ENCODE measurements around the gene SCNN1A. TPM values are rescaled to one million over a fixed set of nuclear protein-coding genes. Genes with fewer than 3 reads are reported as not detected.

SCNN1A gene
- total and polyA plus RNA-seq, 2 of the 4 experiments (the other 2 are of a cell fraction): 0.41 TPM; not detected in 1

DNA sequence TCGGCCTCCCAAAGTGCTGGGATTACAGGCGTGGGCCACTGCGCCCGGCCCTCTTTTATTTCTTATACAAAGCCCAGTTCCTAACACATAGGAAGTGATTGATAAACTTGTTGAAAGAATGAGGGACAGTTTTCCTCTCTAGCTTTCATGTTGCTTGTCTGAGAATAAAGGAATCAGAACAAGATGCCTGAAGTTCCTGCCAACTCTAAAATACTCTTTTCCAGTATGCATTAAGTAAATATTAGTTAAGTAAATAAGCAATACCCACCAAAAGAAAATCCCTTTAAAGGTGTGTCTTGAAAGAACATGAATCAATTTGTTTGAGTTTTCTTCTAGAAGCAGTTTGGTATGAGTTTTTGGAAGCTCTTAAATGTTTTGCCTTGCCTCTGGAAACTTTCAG, 45.0 kb upstream of the SCNN1A start:
- H3K4ac ChIP-seq (ENCODE audit: low read depth, low read length): no peak overlapping the region
- no peak overlapping the region for H3K4me2 ChIP-seq (ENCODE audit: low read depth, low read length)
- H3K4me1 ChIP-seq (ENCODE audit: control insufficient read depth, insufficient read depth, low read length): no peaks in the 10 kb centered on the region
- H3K79me1 ChIP-seq (ENCODE audit: low read depth in 1 of 2, low read length in 2 of 2): no peaks in the 10 kb centered on the region
- ChIA-PET CTCF (interaction anchor here (1.0 kb wide), 1 partner anchor 45 kb away, joined by 3 read pairs; no protein-coding TSS in a partner anchor), POLR2A (ENCODE audit: unreplicated experiment) (interaction anchor here (0.8 kb wide), 1 partner anchor 84 kb away, joined by 3 read pairs; no protein-coding TSS in a partner anchor)
- no peak overlapping the region for H3K23ac ChIP-seq (ENCODE audit: low read depth, low read length)
- H2BK5ac ChIP-seq (ENCODE audit: low read depth, low read length, poor library complexity, severe bottlenecking): no peak overlapping the region
- intact Hi-C loops (cut with micrococcal nuclease) (no loop called here), dilution Hi-C loops (cut with HindIII; ENCODE audit: low sequenced_read_pairs, unreplicated experiment) (no loop called here), in situ Hi-C loops (cut with MboI; ENCODE audit: low sequenced_read_pairs) (loop anchor here (5.0 kb wide), 2 partner anchors 42 to 122 kb away; no protein-coding TSS in a partner anchor)
- no peak overlapping the region for H3K4me3 ChIP-seq (ENCODE audit: insufficient read depth, low read depth, low read length)
- DNase-seq (no peak), ATAC-seq (ENCODE audit: low read depth) (no peak)
- TF ChIP-seq CEBPB (IDR thresholded peaks at IDR 0.05; ENCODE audit: low read depth, low read length) (no peak), BHLHE40 (IDR thresholded peaks at IDR 0.05; ENCODE audit: low read depth, low read length) (no peak), MXI1 (IDR thresholded peaks at IDR 0.05; ENCODE audit: borderline replicate concordance, low read depth, low read length) (no peak), CHD1 (IDR thresholded peaks at IDR 0.05; ENCODE audit: low read depth, low read length) (no peak)
- H3K27ac ChIP-seq (ENCODE audit: insufficient read depth, low read length): no peak overlapping the region
- no peak overlapping the region for H2AK5ac ChIP-seq (ENCODE audit: low read depth, low read length)
- no peaks in the 10 kb centered on the region for H4K20me1 ChIP-seq (ENCODE audit: insufficient read depth, low read length)
- H3K14ac ChIP-seq (replicated peaks; ENCODE audit: low read depth, low read length): no peak overlapping the region
- H2BK20ac ChIP-seq (ENCODE audit: low read depth, low read length): no peak overlapping the region
- no peak overlapping the region for H3K56ac ChIP-seq (ENCODE audit: extremely low read depth, insufficient read depth, low read length)
- H2AK9ac ChIP-seq (replicated peaks; ENCODE audit: low read depth, low read length, poor library complexity): no peak overlapping the region
- no peaks in the 10 kb centered on the region for H3K27me3 ChIP-seq (ENCODE audit: control insufficient read depth, insufficient read depth, low read length)
- H4K8ac ChIP-seq (ENCODE audit: low read depth in 2 of 2, low read length in 2 of 2): no peak overlapping the region
- H4K5ac ChIP-seq (ENCODE audit: low read depth, low read length): no peak overlapping the region
- no CpG with 5 or more reads among the region's 4 CpGs for WGBS, 2 experiments (ENCODE audit: extremely low coverage in 2 of 2, insufficient read length in 1 of 2)
- H2BK15ac ChIP-seq (ENCODE audit: low read depth, low read length): no peak overlapping the region
- H4K91ac ChIP-seq (ENCODE audit: insufficient read depth, low read depth, low read length): no peak overlapping the region
- no peaks in the 10 kb centered on the region for H3K9me3 ChIP-seq (ENCODE audit: control insufficient read depth, insufficient read depth, low read length)
- no peak overlapping the region for H3K9ac ChIP-seq (ENCODE audit: low read depth, low read length)
- peaks cover 10% of the 10 kb centered on the region; the same call in 1 of the 2 replicates for H3K9me1 ChIP-seq (ENCODE audit: insufficient read depth, low read length)
- H3K18ac ChIP-seq (ENCODE audit: low read depth, low read length): no peak overlapping the region
- no peak overlapping the region for H2BK120ac ChIP-seq (ENCODE audit: low read depth, low read length)
- no TSS peak for BruUV-seq (replicated peaks)
- H3K36me3 ChIP-seq (ENCODE audit: control insufficient read depth, insufficient read depth, low read length): no peaks in the 10 kb centered on the region
- H2AFZ ChIP-seq (replicated peaks; ENCODE audit: low read length, poor library complexity): no peak overlapping the region

Data from IMR-90 (cell line).